ENCODE data around the gene SLC7A9. TPM values are rescaled to one million over a fixed set of nuclear protein-coding genes. Genes with fewer than 3 reads are reported as not detected.

Gene SLC7A9
- total and polyA plus RNA-seq, 2 donors (not counting 3 experiments of a cell fraction or from before 2014, with no cell fraction given) = 0.06 TPM; not detected in 1

GRCh38 chr19:32828643-32829344, 40.8 kb downstream of the SLC7A9 start:
- intact Hi-C loops (cut with micrococcal nuclease) = no loop called here
- no TSS peak for BruUV-seq (replicated peaks)
- Histone ChIP-seq H3K79me2 (ENCODE audit: control insufficient read depth, insufficient read depth, low read length) (no peaks in the 10 kb centered on the region), H3K9me1 (replicated peaks; ENCODE audit: control insufficient read depth, extremely low read depth, insufficient read depth, low read length) (no peaks in the 10 kb centered on the region), H4K20me1 (replicated peaks; ENCODE audit: control insufficient read depth, extremely low read depth, insufficient read depth, low read length) (no peaks in the 10 kb centered on the region), H3K9ac (replicated peaks; ENCODE audit: extremely low read depth, insufficient read depth, low read length) (no peak overlapping the region), H3K27me3 (ENCODE audit: control insufficient read depth in 2 of 2, insufficient read depth in 2 of 2, low read length in 2 of 2) (peaks cover 7 to 9% of the 10 kb centered on the region in 2 experiments), H2AFZ (ENCODE audit: low read depth, low read length) (no peak overlapping the region), H3K36me3 (ENCODE audit: control insufficient read depth in 2 of 2, extremely low read depth in 1 of 2, insufficient read depth in 2 of 2, low read length in 2 of 2) (no peaks in the 10 kb centered on the region), H3K4me3 (replicated peaks in 1 of 3; ENCODE audit: insufficient read depth in 1 of 3, low read depth in 1 of 3, low read length in 3 of 3) (no peak overlapping the region), H3K9me3 (replicated peaks; ENCODE audit: control insufficient read depth, insufficient read depth, low read length) (no peaks in the 10 kb centered on the region), H3K4me1 (ENCODE audit: control insufficient read depth, extremely low read depth, insufficient read depth, low read length) (no peaks in the 10 kb centered on the region), H3K27ac (ENCODE audit: insufficient read depth, low read depth, low read length) (no peak overlapping the region), H3K4me2 (ENCODE audit: insufficient read depth, low read length) (no peak overlapping the region)
- POLR2A ChIA-PET = no interaction called here
- dilution Hi-C loops (cut with MboI; ENCODE audit: extremely low pct_ligation_motif_present, low sequenced_read_pairs) = no loop called here
- TF ChIP-seq POLR2A (IDR thresholded peaks at IDR 0.05; ENCODE audit: low read depth, low read length) (no peak), MYC (IDR thresholded peaks at IDR 0.05; ENCODE audit: low read depth, low read length) (no peak), EZH2 (IDR thresholded peaks at IDR 0.05; ENCODE audit: borderline replicate concordance, low read depth, low read length, severe bottlenecking) (no peak), FOS (IDR thresholded peaks at IDR 0.05; ENCODE audit: borderline replicate concordance, insufficient read depth, low read length) (no peak), POLR2AphosphoS5 (IDR thresholded peaks at IDR 0.05; ENCODE audit: insufficient read depth, low read depth, low read length) (no peak), JUN (IDR thresholded peaks at IDR 0.05; ENCODE audit: borderline replicate concordance, insufficient read depth, insufficient read length, low read depth) (no peak)
- TF ChIP-seq, protein P1, sequence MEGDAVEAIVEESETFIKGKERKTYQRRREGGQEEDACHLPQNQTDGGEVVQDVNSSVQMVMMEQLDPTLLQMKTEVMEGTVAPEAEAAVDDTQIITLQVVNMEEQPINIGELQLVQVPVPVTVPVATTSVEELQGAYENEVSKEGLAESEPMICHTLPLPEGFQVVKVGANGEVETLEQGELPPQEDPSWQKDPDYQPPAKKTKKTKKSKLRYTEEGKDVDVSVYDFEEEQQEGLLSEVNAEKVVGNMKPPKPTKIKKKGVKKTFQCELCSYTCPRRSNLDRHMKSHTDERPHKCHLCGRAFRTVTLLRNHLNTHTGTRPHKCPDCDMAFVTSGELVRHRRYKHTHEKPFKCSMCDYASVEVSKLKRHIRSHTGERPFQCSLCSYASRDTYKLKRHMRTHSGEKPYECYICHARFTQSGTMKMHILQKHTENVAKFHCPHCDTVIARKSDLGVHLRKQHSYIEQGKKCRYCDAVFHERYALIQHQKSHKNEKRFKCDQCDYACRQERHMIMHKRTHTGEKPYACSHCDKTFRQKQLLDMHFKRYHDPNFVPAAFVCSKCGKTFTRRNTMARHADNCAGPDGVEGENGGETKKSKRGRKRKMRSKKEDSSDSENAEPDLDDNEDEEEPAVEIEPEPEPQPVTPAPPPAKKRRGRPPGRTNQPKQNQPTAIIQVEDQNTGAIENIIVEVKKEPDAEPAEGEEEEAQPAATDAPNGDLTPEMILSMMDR (IDR thresholded peaks at IDR 0.05; ENCODE audit: extremely low read depth in 1 of 2, insufficient read depth in 1 of 2, low read depth in 1 of 2, low read length in 2 of 2) = no peak
- TF ChIP-seq, protein P2, sequence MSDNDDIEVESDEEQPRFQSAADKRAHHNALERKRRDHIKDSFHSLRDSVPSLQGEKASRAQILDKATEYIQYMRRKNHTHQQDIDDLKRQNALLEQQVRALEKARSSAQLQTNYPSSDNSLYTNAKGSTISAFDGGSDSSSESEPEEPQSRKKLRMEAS (IDR thresholded peaks at IDR 0.05; ENCODE audit: insufficient read depth, insufficient read length) = no peak
- CTCF ChIA-PET = interaction anchor here (0.6 kb wide), 1 partner anchor 35 kb away, joined by 3 read pairs; no protein-coding TSS in a partner anchor
- FAIRE-seq (no peak), DNase-seq (ENCODE audit: low read depth, low spot score) (no peak)
